K562 (cell line): ENCODE results near the gene ZNF628. TPM values are rescaled to one million over a fixed set of nuclear protein-coding genes. Genes with fewer than 3 reads are reported as not detected.
A peak's percentile ranks its signal among the peaks of the same experiment; 100 is the strongest.

Experiments used
- CAMTA2 ChIP-seq: fragments of 250-450 bp; sonication (Bioruptor Pico); conservative IDR thresholded peaks from 2 replicates; pipeline ENCODE4 v1.5.1; 2022
- FIP1L1 ChIP-seq: fragments of 200-400 bp; formaldehyde crosslinking; IDR thresholded peaks from 2 replicates; pipeline ENCODE4 v1.6.1; 2018; ENCODE audit warnings: mild to moderate bottlenecking, low read depth, low read length; ENCODE audit not compliant: poor library complexity, severe bottlenecking
- FOS ChIP-seq: IDR thresholded peaks from 3 replicates; pipeline ENCODE4 v1.6.1; 2011; ENCODE audit not compliant: insufficient read length; ENCODE audit errors: extremely low read depth
- FUS ChIP-seq: fragments of 200-400 bp; formaldehyde crosslinking; optimal IDR thresholded peaks from 2 replicates; pipeline ENCODE3; 2017; ENCODE audit warnings: low read depth, low read length
- HDAC1 ChIP-seq, 2 experiments: fragments of 450-650 bp; IDR thresholded peaks; 2 replicates each; pipeline ENCODE4 v1.6.1; 2016 to 2017; ENCODE audit warnings: inconsistent platforms in 1 of 2, mild to moderate bottlenecking in 1 of 2, moderate library complexity in 1 of 2
- PPARD ChIP-seq: fragments of 250-450 bp; sonication (Bioruptor Pico); IDR thresholded peaks from 2 replicates; pipeline ENCODE4 v1.8.0; 2022; ENCODE audit warnings: inconsistent platforms, mild to moderate bottlenecking, moderate library complexity
- SIX5 ChIP-seq, 2 experiments: IDR thresholded peaks; 2 replicates each; pipeline ENCODE4 v1.6.1; 2011; ENCODE audit warnings: low read length in 2 of 2, borderline replicate concordance in 1 of 2, low read depth in 1 of 2, mild to moderate bottlenecking in 1 of 2, moderate library complexity in 1 of 2; ENCODE audit not compliant: insufficient read depth in 1 of 2
- SRSF7 ChIP-seq: fragments of 200-400 bp; formaldehyde crosslinking; optimal IDR thresholded peaks from 2 replicates; pipeline ENCODE3; 2017; ENCODE audit warnings: mild to moderate bottlenecking, low read depth, low read length
- U2AF2 ChIP-seq: fragments of 200-400 bp; formaldehyde crosslinking; optimal IDR thresholded peaks from 2 replicates; pipeline ENCODE3; 2017; ENCODE audit warnings: low read depth, mild to moderate bottlenecking, low read length
- XRCC4 ChIP-seq: IDR thresholded peaks from one replicate; pipeline ENCODE4 v1.6.1; 2011; ENCODE audit not compliant: insufficient read depth, insufficient read length; ENCODE audit errors: extremely low read depth
- XRCC5 ChIP-seq: fragments of 200-400 bp; formaldehyde crosslinking; IDR thresholded peaks from 2 replicates; pipeline ENCODE4 v1.6.1; 2017; ENCODE audit warnings: low read depth, mild to moderate bottlenecking, low read length
- ZC3H11A ChIP-seq: IDR thresholded peaks from 2 replicates; pipeline ENCODE4 v1.6.1; 2012; ENCODE audit warnings: low read depth, low read length, improper control_type of control experiment
- ZNF239 ChIP-seq: fragments of 250-450 bp; sonication (Bioruptor Pico); IDR thresholded peaks from 2 replicates; pipeline ENCODE4 v1.4.0; 2020; ENCODE audit warnings: mild to moderate bottlenecking
- ZNF3 ChIP-seq: fragments of 250-450 bp; sonication (Bioruptor Pico); IDR thresholded peaks from 2 replicates; pipeline ENCODE4 v1.5.0; 2021; ENCODE audit warnings: mild to moderate bottlenecking, moderate library complexity
- polyA plus RNA-seq, 8 experiments: library from polyadenylated mRNA; depleted of rRNA in 4 of 8; stranded (reverse) in 5 of 8; unstranded in 3 of 8; fragments of >200 nt; fragmentation: Nextera tagmentation in 2 of 8; fragmentation: Illumina TruSeq in 1 of 8; extraction: Ambion mirVana in 2 of 8; extraction: Trizol in 1 of 8; gene quantifications; 2 replicates each; pipeline versions ENCODE4 v1.2.1 to v1.2.3, GENCODE V29; 2011 to 2014; ENCODE audit warnings: inconsistent platforms in 1 of 8, missing spikeins in 1 of 8
- total RNA-seq, 7 experiments: library from RNA; depleted of rRNA in 6 of 7; stranded (reverse); fragments of >200 nt in 6 of 7; fragmentation: Illumina TruSeq in 2 of 7; extraction: Trizol in 2 of 7; gene quantifications; 2 replicates each; pipeline versions ENCODE4 v1.2.1 to v1.2.3, GENCODE V29; 2011 to 2021; ENCODE audit warnings: low replicate concordance in 1 of 7
- TF ChIP-seq, protein P1 (sequence below), 2 experiments: fragments of 450-650 bp; conservative IDR thresholded peaks; 2 replicates each; pipeline ENCODE4 v1.6.1; 2017; ENCODE audit warnings: mild to moderate bottlenecking in 2 of 2, moderate library complexity in 2 of 2
- TF ChIP-seq, protein P2 (sequence below): sonication (generic); formaldehyde crosslinking; IDR thresholded peaks from 2 replicates; pipeline ENCODE4 v1.4.0; 2020; ENCODE audit warnings: mild to moderate bottlenecking, missing genetic modification reagents
- TF ChIP-seq, protein P3 (sequence below): fragments of 250-450 bp; sonication (Bioruptor Pico); IDR thresholded peaks from 2 replicates; pipeline ENCODE4 v1.4.0; 2020; ENCODE audit warnings: mild to moderate bottlenecking, moderate library complexity, borderline replicate concordance
- TF ChIP-seq, protein P4 (sequence below): fragments of 450-650 bp; formaldehyde crosslinking; IDR thresholded peaks from 2 replicates; pipeline ENCODE4 v1.4.0; 2020; ENCODE audit warnings: mild to moderate bottlenecking, mixed read lengths

ZNF628 gene
- total and polyA plus RNA-seq, 9 of the 15 experiments (the other 6 are each of a cell fraction or from before 2014, with no cell fraction given), result 0.13 to 13.6 (median 2.2) TPM; not detected in 3

DNA sequence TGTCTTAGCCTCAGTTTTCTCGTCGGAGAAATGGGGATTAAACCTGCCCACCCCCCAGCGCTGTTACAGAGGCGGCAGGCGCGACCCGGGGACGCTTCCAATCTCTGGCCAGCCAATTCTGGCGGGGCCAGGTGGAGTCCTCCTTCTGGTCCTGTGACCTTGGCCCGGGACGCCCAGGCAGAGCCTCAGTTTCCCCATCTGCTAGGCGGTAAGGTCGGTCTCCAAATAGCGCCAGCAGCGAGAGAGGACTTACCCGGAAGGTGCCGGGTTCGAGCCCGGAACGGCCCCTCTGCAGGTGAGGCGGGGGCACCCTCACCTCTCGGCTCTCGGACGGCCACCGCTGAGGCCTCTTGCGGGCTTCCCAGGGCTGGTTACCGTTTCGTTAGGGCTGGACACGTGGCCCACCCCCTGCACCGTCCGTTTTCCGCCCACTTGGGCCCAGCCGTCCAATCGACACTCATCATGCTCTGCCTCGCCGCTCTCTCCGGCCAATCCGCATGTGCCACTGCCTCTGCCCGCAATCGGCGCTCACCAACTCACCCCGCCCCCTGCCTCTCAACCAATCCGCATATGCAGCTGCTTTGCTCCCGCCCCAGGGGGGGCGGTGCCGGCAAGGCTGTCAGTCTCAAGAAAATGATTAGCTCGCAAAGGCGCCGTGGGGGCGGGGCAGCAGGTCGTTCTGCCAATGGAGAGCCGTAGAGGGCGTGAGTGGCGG, 15.0 kb upstream of the ZNF628 start, which contains the start of gene ISOC2 (continued):
- TF ChIP-seq U2AF2 (no peak), FUS (no peak), XRCC4 (no peak), ZNF3 (CRISPR knock-in tag) (no peak), PPARD (CRISPR knock-in tag) (no peak), XRCC5 (0 out of 2 replicates have a peak, but pooled peaks have one; percentile 36), ZNF239 (CRISPR knock-in tag) (no peak; the same call in 1 of the 2 replicates), ZC3H11A (no peak), HDAC1 (IDR thresholded peaks at IDR 0.05) (peak; percentile 68 to 80; a peak in 3 of 4 replicates), CAMTA2 (no peak), SIX5 (IDR thresholded peaks at IDR 0.05; ENCODE audit: borderline replicate concordance in 1 of 2, insufficient read depth in 1 of 2, low read depth in 1 of 2, low read length in 2 of 2) (no peak), FIP1L1 (peak; percentile 80), SRSF7 (no peak), FOS (peak; percentile 97)
- TF ChIP-seq, protein P1, sequence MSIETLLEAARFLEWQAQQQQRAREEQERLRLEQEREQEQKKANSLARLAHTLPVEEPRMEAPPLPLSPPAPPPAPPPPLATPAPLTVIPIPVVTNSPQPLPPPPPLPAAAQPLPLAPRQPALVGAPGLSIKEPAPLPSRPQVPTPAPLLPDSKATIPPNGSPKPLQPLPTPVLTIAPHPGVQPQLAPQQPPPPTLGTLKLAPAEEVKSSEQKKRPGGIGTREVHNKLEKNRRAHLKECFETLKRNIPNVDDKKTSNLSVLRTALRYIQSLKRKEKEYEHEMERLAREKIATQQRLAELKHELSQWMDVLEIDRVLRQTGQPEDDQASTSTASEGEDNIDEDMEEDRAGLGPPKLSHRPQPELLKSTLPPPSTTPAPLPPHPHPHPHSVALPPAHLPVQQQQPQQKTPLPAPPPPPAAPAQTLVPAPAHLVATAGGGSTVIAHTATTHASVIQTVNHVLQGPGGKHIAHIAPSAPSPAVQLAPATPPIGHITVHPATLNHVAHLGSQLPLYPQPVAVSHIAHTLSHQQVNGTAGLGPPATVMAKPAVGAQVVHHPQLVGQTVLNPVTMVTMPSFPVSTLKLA (conservative IDR thresholded peaks at IDR 0.05), result peak; percentile 98 to 99
- TF ChIP-seq, protein P2, sequence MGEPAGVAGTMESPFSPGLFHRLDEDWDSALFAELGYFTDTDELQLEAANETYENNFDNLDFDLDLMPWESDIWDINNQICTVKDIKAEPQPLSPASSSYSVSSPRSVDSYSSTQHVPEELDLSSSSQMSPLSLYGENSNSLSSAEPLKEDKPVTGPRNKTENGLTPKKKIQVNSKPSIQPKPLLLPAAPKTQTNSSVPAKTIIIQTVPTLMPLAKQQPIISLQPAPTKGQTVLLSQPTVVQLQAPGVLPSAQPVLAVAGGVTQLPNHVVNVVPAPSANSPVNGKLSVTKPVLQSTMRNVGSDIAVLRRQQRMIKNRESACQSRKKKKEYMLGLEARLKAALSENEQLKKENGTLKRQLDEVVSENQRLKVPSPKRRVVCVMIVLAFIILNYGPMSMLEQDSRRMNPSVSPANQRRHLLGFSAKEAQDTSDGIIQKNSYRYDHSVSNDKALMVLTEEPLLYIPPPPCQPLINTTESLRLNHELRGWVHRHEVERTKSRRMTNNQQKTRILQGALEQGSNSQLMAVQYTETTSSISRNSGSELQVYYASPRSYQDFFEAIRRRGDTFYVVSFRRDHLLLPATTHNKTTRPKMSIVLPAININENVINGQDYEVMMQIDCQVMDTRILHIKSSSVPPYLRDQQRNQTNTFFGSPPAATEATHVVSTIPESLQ (CRISPR knock-in tag), result peak; percentile 3; the same call in 1 of the 2 replicates
- TF ChIP-seq, protein P3, sequence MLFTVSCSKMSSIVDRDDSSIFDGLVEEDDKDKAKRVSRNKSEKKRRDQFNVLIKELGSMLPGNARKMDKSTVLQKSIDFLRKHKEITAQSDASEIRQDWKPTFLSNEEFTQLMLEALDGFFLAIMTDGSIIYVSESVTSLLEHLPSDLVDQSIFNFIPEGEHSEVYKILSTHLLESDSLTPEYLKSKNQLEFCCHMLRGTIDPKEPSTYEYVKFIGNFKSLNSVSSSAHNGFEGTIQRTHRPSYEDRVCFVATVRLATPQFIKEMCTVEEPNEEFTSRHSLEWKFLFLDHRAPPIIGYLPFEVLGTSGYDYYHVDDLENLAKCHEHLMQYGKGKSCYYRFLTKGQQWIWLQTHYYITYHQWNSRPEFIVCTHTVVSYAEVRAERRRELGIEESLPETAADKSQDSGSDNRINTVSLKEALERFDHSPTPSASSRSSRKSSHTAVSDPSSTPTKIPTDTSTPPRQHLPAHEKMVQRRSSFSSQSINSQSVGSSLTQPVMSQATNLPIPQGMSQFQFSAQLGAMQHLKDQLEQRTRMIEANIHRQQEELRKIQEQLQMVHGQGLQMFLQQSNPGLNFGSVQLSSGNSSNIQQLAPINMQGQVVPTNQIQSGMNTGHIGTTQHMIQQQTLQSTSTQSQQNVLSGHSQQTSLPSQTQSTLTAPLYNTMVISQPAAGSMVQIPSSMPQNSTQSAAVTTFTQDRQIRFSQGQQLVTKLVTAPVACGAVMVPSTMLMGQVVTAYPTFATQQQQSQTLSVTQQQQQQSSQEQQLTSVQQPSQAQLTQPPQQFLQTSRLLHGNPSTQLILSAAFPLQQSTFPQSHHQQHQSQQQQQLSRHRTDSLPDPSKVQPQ, result no peak
- TF ChIP-seq, protein P4, sequence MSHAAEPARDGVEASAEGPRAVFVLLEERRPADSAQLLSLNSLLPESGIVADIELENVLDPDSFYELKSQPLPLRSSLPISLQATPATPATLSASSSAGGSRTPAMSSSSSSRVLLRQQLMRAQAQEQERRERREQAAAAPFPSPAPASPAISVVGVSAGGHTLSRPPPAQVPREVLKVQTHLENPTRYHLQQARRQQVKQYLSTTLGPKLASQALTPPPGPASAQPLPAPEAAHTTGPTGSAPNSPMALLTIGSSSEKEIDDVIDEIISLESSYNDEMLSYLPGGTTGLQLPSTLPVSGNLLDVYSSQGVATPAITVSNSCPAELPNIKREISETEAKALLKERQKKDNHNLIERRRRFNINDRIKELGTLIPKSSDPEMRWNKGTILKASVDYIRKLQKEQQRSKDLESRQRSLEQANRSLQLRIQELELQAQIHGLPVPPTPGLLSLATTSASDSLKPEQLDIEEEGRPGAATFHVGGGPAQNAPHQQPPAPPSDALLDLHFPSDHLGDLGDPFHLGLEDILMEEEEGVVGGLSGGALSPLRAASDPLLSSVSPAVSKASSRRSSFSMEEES, result no peak
